KMS-11 (cell line): ENCODE data around the gene SRPX.

Experiments
- H2AFZ ChIP-seq: fragments of 200-600 bp; sonication (generic); 2 replicates; pipeline ENCODE4 v1.6.1; 2016; ENCODE audit warnings: antibody characterized with exemption, mixed run types, low read depth
- H3K27ac ChIP-seq: fragments of 200-600 bp; sonication (generic); 2 replicates; pipeline ENCODE4 v1.6.1; 2016; ENCODE audit warnings: mild to moderate bottlenecking, mixed run types
- H3K27me3 ChIP-seq: fragments of 200-600 bp; sonication (generic); 2 replicates; pipeline ENCODE4 v1.6.1; 2017; ENCODE audit warnings: mild to moderate bottlenecking, low read depth, mixed run types, moderate library complexity; ENCODE audit not compliant: insufficient read depth
- H3K36me3 ChIP-seq: fragments of 200-600 bp; sonication (generic); 2 replicates; pipeline ENCODE4 v1.6.1; 2017; ENCODE audit warnings: mild to moderate bottlenecking, mixed run types; ENCODE audit not compliant: insufficient read depth
- H3K4me1 ChIP-seq: fragments of 200-600 bp; sonication (generic); 2 replicates; pipeline ENCODE4 v1.6.1; 2016; ENCODE audit warnings: mild to moderate bottlenecking, low read depth, mixed run types; ENCODE audit not compliant: poor library complexity, severe bottlenecking
- H3K4me2 ChIP-seq: fragments of 200-600 bp; sonication (generic); 2 replicates; pipeline ENCODE4 v1.7.0; 2016; ENCODE audit warnings: mild to moderate bottlenecking, mixed run types
- H3K4me3 ChIP-seq: fragments of 200-600 bp; sonication (generic); IDR thresholded peaks from 2 replicates; pipeline ENCODE4 v1.6.1; 2017; ENCODE audit warnings: low read depth, low read length, mixed read lengths; ENCODE audit not compliant: insufficient read depth
- H3K79me2 ChIP-seq: fragments of 200-600 bp; sonication (generic); 2 replicates; pipeline ENCODE4 v1.6.1; 2016; ENCODE audit warnings: low read depth, mixed run types; ENCODE audit not compliant: insufficient read depth
- H3K9ac ChIP-seq: fragments of 200-600 bp; sonication (generic); 2 replicates; pipeline ENCODE4 v1.6.1; 2016; ENCODE audit warnings: mild to moderate bottlenecking, mixed run types
- H4K20me1 ChIP-seq: fragments of 200-600 bp; sonication (generic); 2 replicates; pipeline ENCODE4 v1.6.1; 2016; ENCODE audit warnings: mild to moderate bottlenecking, mixed run types; ENCODE audit not compliant: insufficient read depth
- CTCF ChIP-seq: fragments of 200-600 bp; sonication (generic); conservative IDR thresholded peaks from 2 replicates; pipeline ENCODE4 v1.6.1; 2017; ENCODE audit warnings: low read depth, mild to moderate bottlenecking, antibody characterized with exemption, low read length, moderate library complexity, mixed read lengths

SRPX gene

DNA sequence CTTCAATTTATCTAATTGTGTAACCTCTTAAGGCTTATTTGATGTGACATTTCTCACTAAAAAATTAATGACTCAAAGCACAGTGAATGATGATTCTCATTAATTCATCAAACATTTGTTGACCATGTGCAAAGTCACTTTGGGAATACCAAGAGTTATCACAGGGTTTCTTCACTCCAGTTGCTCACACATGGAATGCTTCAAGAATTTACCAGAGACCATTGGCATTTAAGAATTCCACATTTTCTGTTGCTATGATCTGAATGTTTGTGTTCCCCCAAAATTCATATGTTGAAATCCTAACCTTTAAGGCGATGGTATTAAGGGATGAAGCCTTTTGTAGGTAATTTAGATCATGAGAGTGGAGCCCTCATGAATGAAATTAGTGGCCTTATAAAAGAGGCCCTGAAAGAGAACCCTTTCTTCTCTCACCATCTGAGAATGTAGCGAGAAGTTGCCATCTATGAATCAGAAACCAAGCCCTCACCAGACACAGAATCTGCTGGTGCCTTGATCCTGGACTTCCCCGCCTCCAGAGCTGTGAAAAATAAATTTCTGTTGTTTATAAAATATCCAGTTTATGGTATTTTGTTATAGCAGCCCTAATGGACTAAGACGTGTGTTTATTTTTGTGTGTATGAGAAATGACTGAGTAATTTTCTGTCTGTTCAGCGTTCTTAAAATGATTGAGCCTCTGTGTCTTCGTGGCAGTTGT is 16.4 kb upstream of the SRPX start:
- Histone ChIP-seq H3K79me2 (no peaks in the 10 kb centered on the region), H3K27me3 (no peaks in the 10 kb centered on the region), H2AFZ (no peak overlapping the region), H3K4me3 (no peak overlapping the region), H3K27ac (no peak overlapping the region), H3K4me1 (no peaks in the 10 kb centered on the region), H3K4me2 (no peak overlapping the region), H4K20me1 (no peaks in the 10 kb centered on the region), H3K9ac (no peak overlapping the region), H3K36me3 (no peaks in the 10 kb centered on the region)
- TF ChIP-seq CTCF, result no peak

GRCh38 chrX:38233891-38234667 is 13.4 kb upstream of the SRPX start:
- Histone ChIP-seq H2AFZ (no peak overlapping the region), H3K27me3 (no peaks in the 10 kb centered on the region), H3K79me2 (no peaks in the 10 kb centered on the region), H3K9ac (no peak overlapping the region), H3K4me1 (no peaks in the 10 kb centered on the region), H3K4me3 (no peak overlapping the region), H3K4me2 (no peak overlapping the region), H4K20me1 (no peaks in the 10 kb centered on the region), H3K36me3 (no peaks in the 10 kb centered on the region), H3K27ac (no peak overlapping the region)
- no peak for TF ChIP-seq CTCF

DNA sequence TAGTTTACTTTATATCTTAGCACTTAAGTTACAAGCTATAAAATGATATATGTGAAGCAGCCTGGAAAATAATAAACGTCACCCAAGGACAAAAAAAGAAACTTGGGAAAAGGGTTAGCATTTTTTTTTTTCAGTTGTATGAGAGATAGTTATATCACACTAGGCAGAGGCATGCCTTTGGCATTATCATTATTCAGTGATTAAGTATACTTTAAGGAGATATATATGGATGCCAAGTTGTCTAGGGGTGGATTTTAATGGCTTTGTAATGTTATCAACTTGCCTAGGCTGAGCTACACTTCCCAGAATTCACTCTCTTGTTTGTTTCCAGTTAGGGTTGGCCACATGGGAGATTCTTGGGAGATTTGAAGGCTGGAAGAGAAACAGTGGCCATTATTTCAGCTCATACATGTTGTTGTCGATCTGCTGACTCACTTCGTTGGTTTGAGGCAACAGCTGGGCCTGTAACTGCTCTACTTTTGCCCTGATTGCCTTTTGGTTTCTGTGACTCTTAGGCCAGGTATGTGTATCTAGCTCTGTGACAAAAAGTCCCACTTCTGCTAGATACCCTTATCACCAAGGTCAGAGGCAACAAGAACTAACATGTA is 11.5 kb upstream of the SRPX start:
- no peaks in the 10 kb centered on the region for H3K4me1 ChIP-seq
- no peak overlapping the region for H3K9ac ChIP-seq
- no peaks in the 10 kb centered on the region for H3K79me2 ChIP-seq
- no peaks in the 10 kb centered on the region for H3K36me3 ChIP-seq
- H3K27ac ChIP-seq, result no peak overlapping the region
- H4K20me1 ChIP-seq, result no peaks in the 10 kb centered on the region
- H3K27me3 ChIP-seq, result no peaks in the 10 kb centered on the region
- H3K4me2 ChIP-seq, result no peak overlapping the region
- TF ChIP-seq CTCF, result no peak
- no peak overlapping the region for H3K4me3 ChIP-seq
- H2AFZ ChIP-seq, result no peak overlapping the region

- no peaks in the 10 kb centered on the region for H3K27me3 ChIP-seq
- H4K20me1 ChIP-seq, result no peaks in the 10 kb centered on the region
- no peaks in the 10 kb centered on the region for H3K4me1 ChIP-seq
- no peaks in the 10 kb centered on the region for H3K79me2 ChIP-seq
- no peak for TF ChIP-seq CTCF
- no peak overlapping the region for H3K4me3 ChIP-seq
- H3K36me3 ChIP-seq, result no peaks in the 10 kb centered on the region
- H3K4me2 ChIP-seq, result no peak overlapping the region
- no peak overlapping the region for H2AFZ ChIP-seq
- no peak overlapping the region for H3K9ac ChIP-seq
- no peak overlapping the region for H3K27ac ChIP-seq
Observed at GRCh38 chrX:38225093-38225492, 4.4 kb upstream of the SRPX start.
